Mucosa of rectum (tissue), 2 donors: ENCODE measurements around the gene TNIK.

Experiments
- H3K27ac ChIP-seq, 2 donors: one replicate each; pipeline ENCODE4 v1.7.0; 2013; ENCODE audit warnings: inconsistent platforms in 2 of 2, low read depth in 2 of 2, low read length in 2 of 2
- H3K27me3 ChIP-seq, 2 donors: one replicate each; pipeline ENCODE4 v1.7.0; 2013; ENCODE audit warnings: low read length in 2 of 2; ENCODE audit not compliant: control insufficient read depth in 2 of 2, insufficient read depth in 2 of 2
- H3K36me3 ChIP-seq, 2 donors: one replicate each; pipeline ENCODE4 v1.7.0; 2013; ENCODE audit warnings: low read length in 2 of 2; ENCODE audit not compliant: control insufficient read depth in 2 of 2, insufficient read depth in 2 of 2
- H3K4me1 ChIP-seq, 2 donors: one replicate each; pipeline ENCODE4 v1.7.0; 2013; ENCODE audit warnings: low read length in 2 of 2, mild to moderate bottlenecking in 1 of 2; ENCODE audit not compliant: control insufficient read depth in 2 of 2, insufficient read depth in 2 of 2
- H3K4me3 ChIP-seq, 2 donors: one replicate each; pipeline ENCODE4 v1.7.0; 2013; ENCODE audit warnings: low read length in 2 of 2
- H3K9ac ChIP-seq, 2 donors: one replicate each; pipeline ENCODE4 v1.7.0; 2013; ENCODE audit warnings: low read length in 2 of 2, low read depth in 1 of 2, mild to moderate bottlenecking in 1 of 2
- H3K9me3 ChIP-seq, 2 donors: one replicate each; pipeline ENCODE4 v1.7.0; 2013; ENCODE audit warnings: low read length in 2 of 2; ENCODE audit not compliant: control insufficient read depth in 2 of 2
- donor health status: healthy.
- donor health status: Normal muscosa, but diverticular disease.

The TNIK gene

GRCh38 chr3:171231361-171231760 lies 228.8 kb downstream of the TNIK start:
- H3K9ac ChIP-seq, result no peak overlapping the region
- H3K27ac ChIP-seq, result no peak overlapping the region
- H3K4me3 ChIP-seq, result no peak overlapping the region
- H3K9me3 ChIP-seq, result no peaks in the 10 kb centered on the region
- H3K4me1 ChIP-seq, result no peaks in the 10 kb centered on the region
- no peaks in the 10 kb centered on the region for H3K36me3 ChIP-seq
- H3K27me3 ChIP-seq, result no peaks in the 10 kb centered on the region

GRCh38 chr3:171230865-171231264 lies 229.3 kb downstream of the TNIK start:
- H3K4me3 ChIP-seq, result no peak overlapping the region
- no peaks in the 10 kb centered on the region for H3K36me3 ChIP-seq
- no peak overlapping the region for H3K27ac ChIP-seq
- no peaks in the 10 kb centered on the region for H3K9me3 ChIP-seq
- no peak overlapping the region for H3K9ac ChIP-seq
- H3K4me1 ChIP-seq, result no peaks in the 10 kb centered on the region
- H3K27me3 ChIP-seq, result no peaks in the 10 kb centered on the region

GRCh38 chr3:171229173-171229572 lies 231.0 kb downstream of the TNIK start:
- H3K9me3 ChIP-seq, result no peaks in the 10 kb centered on the region
- no peak overlapping the region for H3K4me3 ChIP-seq
- no peak overlapping the region for H3K27ac ChIP-seq
- H3K4me1 ChIP-seq, result no peaks in the 10 kb centered on the region
- H3K36me3 ChIP-seq, result no peaks in the 10 kb centered on the region
- H3K9ac ChIP-seq, result no peak overlapping the region
- no peaks in the 10 kb centered on the region for H3K27me3 ChIP-seq

GRCh38 chr3:171228240-171228639 lies 232.0 kb downstream of the TNIK start:
- Histone ChIP-seq H3K9ac (no peak overlapping the region), H3K9me3 (no peaks in the 10 kb centered on the region), H3K27ac (no peak overlapping the region), H3K27me3 (no peaks in the 10 kb centered on the region), H3K4me1 (no peaks in the 10 kb centered on the region), H3K4me3 (no peak overlapping the region), H3K36me3 (no peaks in the 10 kb centered on the region)

GRCh38 chr3:171227828-171228227 lies 232.4 kb downstream of the TNIK start:
- H3K9ac ChIP-seq, result no peak overlapping the region
- H3K27me3 ChIP-seq, result no peaks in the 10 kb centered on the region
- H3K4me1 ChIP-seq, result no peaks in the 10 kb centered on the region
- no peaks in the 10 kb centered on the region for H3K9me3 ChIP-seq
- no peak overlapping the region for H3K4me3 ChIP-seq
- H3K36me3 ChIP-seq, result no peaks in the 10 kb centered on the region
- H3K27ac ChIP-seq, result no peak overlapping the region

- Histone ChIP-seq H3K9me3 (no peaks in the 10 kb centered on the region), H3K4me3 (no peak overlapping the region), H3K27ac (no peak overlapping the region), H3K4me1 (no peaks in the 10 kb centered on the region), H3K27me3 (no peaks in the 10 kb centered on the region), H3K36me3 (no peaks in the 10 kb centered on the region), H3K9ac (no peak overlapping the region)
Observed at GRCh38 chr3:171227359-171227758, 232.8 kb downstream of the TNIK start.

- Histone ChIP-seq H3K4me1 (no peaks in the 10 kb centered on the region), H3K27me3 (no peaks in the 10 kb centered on the region), H3K9me3 (no peaks in the 10 kb centered on the region), H3K9ac (no peak overlapping the region), H3K4me3 (no peak overlapping the region), H3K27ac (no peak overlapping the region), H3K36me3 (no peaks in the 10 kb centered on the region)
Observed at GRCh38 chr3:171226794-171227193, 233.4 kb downstream of the TNIK start.

- Histone ChIP-seq H3K27ac (no peak overlapping the region), H3K36me3 (no peaks in the 10 kb centered on the region), H3K9me3 (no peaks in the 10 kb centered on the region), H3K9ac (no peak overlapping the region), H3K4me1 (no peaks in the 10 kb centered on the region), H3K27me3 (no peaks in the 10 kb centered on the region), H3K4me3 (no peak overlapping the region)
Observed at GRCh38 chr3:171225708-171226107, 234.5 kb downstream of the TNIK start.

- no peak overlapping the region for H3K27ac ChIP-seq
Observed at GRCh38 chr3:171225165-171225564, 235.0 kb downstream of the TNIK start.

GRCh38 chr3:171223396-171223795 lies 236.8 kb downstream of the TNIK start:
- no peak overlapping the region for H3K27ac ChIP-seq
- H3K9ac ChIP-seq, result no peak overlapping the region
- no peaks in the 10 kb centered on the region for H3K9me3 ChIP-seq
- H3K4me3 ChIP-seq, result no peak overlapping the region
- no peaks in the 10 kb centered on the region for H3K4me1 ChIP-seq
- H3K27me3 ChIP-seq, result no peaks in the 10 kb centered on the region
- no peaks in the 10 kb centered on the region for H3K36me3 ChIP-seq

More at GRCh38 chr3:171225165-171225564, 235.0 kb downstream of the TNIK start:
- no peaks in the 10 kb centered on the region for H3K4me1 ChIP-seq
- no peaks in the 10 kb centered on the region for H3K9me3 ChIP-seq
- no peak overlapping the region for H3K9ac ChIP-seq
- no peaks in the 10 kb centered on the region for H3K27me3 ChIP-seq
- no peaks in the 10 kb centered on the region for H3K36me3 ChIP-seq
- H3K4me3 ChIP-seq, result no peak overlapping the region

- H3K9ac ChIP-seq, result no peak overlapping the region
- no peaks in the 10 kb centered on the region for H3K4me1 ChIP-seq
- no peaks in the 10 kb centered on the region for H3K27me3 ChIP-seq
- H3K9me3 ChIP-seq, result no peaks in the 10 kb centered on the region
- H3K4me3 ChIP-seq, result no peak overlapping the region
- H3K27ac ChIP-seq, result no peak overlapping the region
- no peaks in the 10 kb centered on the region for H3K36me3 ChIP-seq
Observed at GRCh38 chr3:171222995-171223394, 237.2 kb downstream of the TNIK start.
